H1 (cell line): Measurements from ENCODE around the gene HOXB8. TPM values are rescaled to one million over a fixed set of nuclear protein-coding genes. Genes with fewer than 3 reads are reported as not detected.

Experiments used
- CTCF ChIA-PET: fragments of 300-600 bp; sonication (Branson Sonifier 250); formaldehyde crosslinking; loops from one replicate; lab custom pipeline; 2021; ENCODE audit not compliant: partially characterized antibody; lab: Charles Lee
- POLR2A ChIA-PET: fragments of 300-600 bp; sonication (Branson Sonifier 250); formaldehyde crosslinking; loops from one replicate; lab custom pipeline; 2021; ENCODE audit warnings: inconsistent platforms; ENCODE audit not compliant: partially characterized antibody; lab: Charles Lee
- DNase-seq, 2 experiments: peaks; one replicate each; pipeline versions ENCODE4 v3.0.0 to v3.0.0-alpha.2; 2010 to 2022; ENCODE audit warnings: low spot score in 2 of 2, low read depth in 1 of 2, mixed read lengths in 1 of 2
- FAIRE-seq: peaks from 2 replicates; lab custom pipeline; 2011; peaks lifted over from hg19 to GRCh38; lab: Jason Lieb, UNC
- H2AFZ ChIP-seq: 2 replicates; pipeline ENCODE4 v1.8.1; 2012; ENCODE audit warnings: low read length, inconsistent platforms
- H2AK5ac ChIP-seq: 2 replicates; pipeline ENCODE4 v1.6.1; 2013; ENCODE audit warnings: low read depth, low read length
- H2BK120ac ChIP-seq: replicated peaks from 2 replicates; pipeline ENCODE3; 2013; ENCODE audit warnings: low read depth, low read length, inconsistent platforms
- H2BK12ac ChIP-seq: 2 replicates; pipeline ENCODE4 v1.6.1; 2013; ENCODE audit warnings: low read depth, low read length
- H2BK15ac ChIP-seq: 2 replicates; pipeline ENCODE4 v1.6.1; 2013; ENCODE audit warnings: low read length
- H2BK20ac ChIP-seq: 2 replicates; pipeline ENCODE4 v1.6.1; 2013; ENCODE audit warnings: low read length
- H2BK5ac ChIP-seq: 2 replicates; pipeline ENCODE4 v1.6.1; 2013; ENCODE audit warnings: low read depth, low read length
- H3K14ac ChIP-seq: 2 replicates; pipeline ENCODE4 v1.6.1; 2013; ENCODE audit warnings: inconsistent platforms; ENCODE audit not compliant: insufficient read length
- H3K18ac ChIP-seq: 2 replicates; pipeline ENCODE4 v1.6.1; 2013; ENCODE audit warnings: low read length; ENCODE audit errors: extremely low read depth
- H3K23ac ChIP-seq: 2 replicates; pipeline ENCODE4 v1.6.1; 2013; ENCODE audit warnings: inconsistent platforms; ENCODE audit not compliant: insufficient read length
- H3K23me2 ChIP-seq: 2 replicates; pipeline ENCODE4 v1.6.1; 2013; ENCODE audit warnings: low read depth, low read length
- H3K27ac ChIP-seq: 2 replicates; pipeline ENCODE4 v1.6.1; 2011; ENCODE audit warnings: low read depth, low read length, inconsistent platforms
- H3K27me3 ChIP-seq, 4 experiments: replicated peaks in 1 of 4; 1 replicate in 1 of 4; 2 replicates in 3 of 4; pipeline versions ENCODE4 v1.6.1 to v1.8.1; 2011 to 2013; ENCODE audit warnings: low read length in 3 of 4, mild to moderate bottlenecking in 3 of 4, inconsistent platforms in 2 of 4, mixed read lengths in 2 of 4, moderate library complexity in 1 of 4; ENCODE audit not compliant: control insufficient read depth in 3 of 4, insufficient read depth in 3 of 4; ENCODE audit errors: extremely low read depth in 1 of 4
- H3K36me3 ChIP-seq, 4 experiments: 2 replicates each; pipeline versions ENCODE4 v1.6.1 to v1.8.1; 2011 to 2013; ENCODE audit warnings: mild to moderate bottlenecking in 4 of 4, low read length in 3 of 4, moderate library complexity in 2 of 4, control low read depth in 1 of 4, inconsistent platforms in 1 of 4; ENCODE audit not compliant: insufficient read depth in 4 of 4, control insufficient read depth in 2 of 4
- H3K4ac ChIP-seq: replicated peaks from 2 replicates; pipeline ENCODE3; 2013; ENCODE audit warnings: low read length, low read depth, mixed read lengths, inconsistent platforms; ENCODE audit not compliant: insufficient read length
- H3K4me1 ChIP-seq, 4 experiments: replicated peaks in 1 of 4; 1 replicate in 1 of 4; 2 replicates in 3 of 4; pipeline versions ENCODE4 v1.6.1 to v1.8.1; 2011 to 2013; ENCODE audit warnings: low read length in 3 of 4, inconsistent platforms in 2 of 4, mixed read lengths in 1 of 4; ENCODE audit not compliant: insufficient read depth in 4 of 4, control insufficient read depth in 3 of 4
- H3K4me2 ChIP-seq, 2 experiments: 2 replicates each; pipeline versions ENCODE4 v1.6.1 to v1.8.1; 2011 to 2013; ENCODE audit warnings: low read depth in 2 of 2, low read length in 2 of 2, control low read depth in 1 of 2, inconsistent platforms in 1 of 2, mild to moderate bottlenecking in 1 of 2; ENCODE audit not compliant: insufficient read depth in 1 of 2
- H3K4me3 ChIP-seq, 4 experiments: fragments of 200-600, 300-600 bp in 1 of 4; sonication (generic), shearing (Covaris generic), sonication (Bioruptor Twin) in 1 of 4; 2 replicates each; pipeline versions ENCODE4 v1.5.1 to v1.8.1; 2011 to 2016; ENCODE audit warnings: low read length in 4 of 4, low read depth in 3 of 4, control low read depth in 2 of 4, inconsistent platforms in 2 of 4, mild to moderate bottlenecking in 2 of 4, mixed read lengths in 1 of 4, moderate library complexity in 1 of 4; ENCODE audit not compliant: insufficient read depth in 2 of 4; ENCODE audit errors: extremely low read depth in 1 of 4
- H3K56ac ChIP-seq: replicated peaks from 2 replicates; pipeline ENCODE3; 2013; ENCODE audit warnings: low read depth, mild to moderate bottlenecking, mixed read lengths, low read length, inconsistent platforms; ENCODE audit not compliant: insufficient read length
- H3K79me1 ChIP-seq: 2 replicates; pipeline ENCODE4 v1.6.1; 2013; ENCODE audit warnings: low read depth, low read length, control low read depth
- H3K79me2 ChIP-seq, 2 experiments: 2 replicates each; pipeline versions ENCODE4 v1.6.1 to v1.8.1; 2012 to 2013; ENCODE audit warnings: low read length in 2 of 2, mild to moderate bottlenecking in 2 of 2, inconsistent platforms in 1 of 2; ENCODE audit not compliant: insufficient read depth in 2 of 2, control insufficient read depth in 1 of 2
- H3K9ac ChIP-seq, 4 experiments: replicated peaks in 1 of 4; 1 replicate in 1 of 4; 2 replicates in 3 of 4; pipeline versions ENCODE4 v1.6.1 to v1.8.1; 2011 to 2013; ENCODE audit warnings: low read depth in 3 of 4, low read length in 3 of 4, control low read depth in 2 of 4, mild to moderate bottlenecking in 2 of 4, moderate library complexity in 2 of 4, inconsistent platforms in 1 of 4; ENCODE audit errors: extremely low read depth in 1 of 4
- H3K9me3 ChIP-seq, 2 experiments: 2 replicates each; pipeline versions ENCODE4 v1.6.1 to v1.8.1; 2012 to 2013; ENCODE audit warnings: mild to moderate bottlenecking in 2 of 2, moderate library complexity in 2 of 2, control low read depth in 1 of 2, inconsistent platforms in 1 of 2, low read depth in 1 of 2, low read length in 1 of 2, mixed read lengths in 1 of 2; ENCODE audit not compliant: insufficient read depth in 2 of 2
- H4K20me1 ChIP-seq, 2 experiments: replicated peaks in 1 of 2; 2 replicates each; pipeline versions ENCODE3 to v1.8.1; 2011 to 2013; ENCODE audit warnings: inconsistent platforms in 2 of 2, low read length in 2 of 2, mild to moderate bottlenecking in 1 of 2; ENCODE audit not compliant: insufficient read depth in 2 of 2, control insufficient read depth in 1 of 2
- H4K5ac ChIP-seq: 2 replicates; pipeline ENCODE4 v1.6.1; 2013; ENCODE audit warnings: low read length, low read depth, mixed read lengths, inconsistent platforms; ENCODE audit not compliant: insufficient read length
- H4K8ac ChIP-seq: 2 replicates; pipeline ENCODE4 v1.8.0; 2013; ENCODE audit warnings: mild to moderate bottlenecking, moderate library complexity, low read length, inconsistent platforms; ENCODE audit not compliant: insufficient read depth; ENCODE audit errors: extremely low read depth
- H4K91ac ChIP-seq: replicated peaks from 2 replicates; pipeline ENCODE3; 2013; ENCODE audit warnings: low read length, mixed read lengths, inconsistent platforms; ENCODE audit not compliant: insufficient read length
- ATF3 ChIP-seq: IDR thresholded peaks from 2 replicates; pipeline ENCODE4 v1.6.1; 2011; ENCODE audit warnings: low read depth, mild to moderate bottlenecking, low read length; ENCODE audit not compliant: insufficient read depth
- CBX8 ChIP-seq: fragments of 300-800, 300-1000 bp; sonication (generic); IDR thresholded peaks from 2 replicates; pipeline ENCODE4 v1.7.1; 2016; ENCODE audit warnings: low read depth, low read length, borderline replicate concordance
- EZH2 ChIP-seq: fragments of 200-600 bp; sonication (generic); IDR thresholded peaks from 2 replicates; pipeline ENCODE4 v1.7.1; 2012; ENCODE audit warnings: low read depth, mild to moderate bottlenecking, moderate library complexity, low read length, inconsistent platforms; ENCODE audit not compliant: severe bottlenecking
- SUZ12 ChIP-seq: fragments of 200-600 bp; sonication (generic); IDR thresholded peaks from 2 replicates; pipeline ENCODE4 v1.6.1; 2012; ENCODE audit warnings: mild to moderate bottlenecking, inconsistent platforms, low read length, moderate library complexity, mixed read lengths
- WGBS, 2 experiments: shearing (Covaris generic) in 1 of 2; methylation state at CpG; one replicate each; pipeline versions ENCODE4 v1.1.6 to v1.1.7; 2013 to 2015; ENCODE audit warnings: low lambda C conversion rate in 2 of 2, mixed read lengths in 2 of 2, inconsistent platforms in 1 of 2, low coverage in 1 of 2, missing lambda C conversion rate in 1 of 2; ENCODE audit not compliant: insufficient replicate concordance in 2 of 2, insufficient coverage in 1 of 2, insufficient read length in 1 of 2; ENCODE audit errors: extremely low coverage in 1 of 2, missing lambda C conversion rate in 1 of 2; 5-methylcytosine and 5-hydroxymethylcytosine counted together
- polyA plus RNA-seq, 7 experiments: library from polyadenylated mRNA; depleted of rRNA in 3 of 7; stranded (reverse) in 5 of 7; unstranded in 2 of 7; fragments of >200 nt in 5 of 7; fragments of 200-250 nt in 2 of 7; gene quantifications; 1 replicate in 5 of 7; 2 replicates in 1 of 7; 4 replicates in 1 of 7; pipeline versions ENCODE4 v1.2.1 to v1.2.3, GENCODE V29; 2011 to 2013; ENCODE audit warnings: missing spikeins in 2 of 7, mixed read lengths in 2 of 7
- total RNA-seq: library from RNA; stranded (reverse); fragmentation: NEBNext Ultra II Directional; extraction: Animal tissue kit (Norgen Biotek cat#: 25700); gene quantifications from 2 replicates; pipeline ENCODE4 v1.2.1, GENCODE V29; 2021

Gene HOXB8
- total and polyA plus RNA-seq, 2 of the 8 experiments (the other 6 are each of a cell fraction or from before 2014, with no cell fraction given) = not detected

DNA sequence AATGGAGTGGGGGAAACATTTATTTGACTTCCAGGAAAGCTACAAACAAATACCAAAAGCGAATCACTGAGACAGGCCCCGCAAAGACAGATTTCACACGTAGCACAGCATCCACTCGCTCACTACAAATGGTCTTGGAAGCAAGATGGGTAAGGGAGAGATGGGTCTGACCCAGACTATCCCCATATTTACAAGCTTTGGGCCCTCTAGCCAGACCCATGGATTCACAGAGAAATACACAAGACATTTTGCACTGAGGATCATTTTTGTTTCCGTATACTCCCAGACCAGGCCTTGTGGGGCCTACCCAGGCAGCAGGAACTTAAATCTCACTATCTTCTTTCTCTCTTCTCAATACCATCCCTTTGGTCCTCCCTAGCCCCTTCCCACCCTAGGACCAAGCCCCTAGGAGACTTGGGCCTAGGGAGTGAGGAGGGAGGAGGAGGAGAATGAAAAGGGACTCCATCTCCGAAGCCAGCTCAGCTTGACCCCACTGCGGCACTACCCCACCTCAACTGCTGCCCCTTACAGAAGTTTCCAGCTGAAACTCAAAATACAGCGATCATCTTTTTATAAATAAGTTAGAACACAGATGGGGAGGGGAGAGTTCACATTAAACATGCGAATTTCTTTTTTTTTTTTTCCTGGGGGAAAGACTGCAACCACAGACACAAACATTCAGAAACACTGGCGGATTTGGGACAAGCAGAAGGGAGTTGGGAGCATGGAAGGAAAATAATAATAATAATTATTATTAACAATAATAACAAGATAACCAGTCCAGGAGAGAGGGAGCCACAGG, 23.6 kb downstream of the HOXB8 start:
- Histone ChIP-seq H2BK5ac (no peak overlapping the region), H4K5ac (no peak overlapping the region), H3K79me1 (no peaks in the 10 kb centered on the region), H3K4me3 (no peak overlapping the region), H2BK15ac (no peak overlapping the region), H3K9me3 (no peaks in the 10 kb centered on the region; a peak in 1 of 4 replicates), H2BK120ac (no peak overlapping the region), H4K91ac (no peak overlapping the region), H3K18ac (no peak overlapping the region), H3K23me2 (no peaks in the 10 kb centered on the region; the same call in 1 of the 2 replicates), H3K4ac (no peak overlapping the region), H3K27me3 (peaks cover 95 to 100% (median 99%) of the 10 kb centered on the region in 4 experiments), H3K9ac (no peak overlapping the region), H2BK12ac (peak overlapping the region; percentile 80; the same call in 1 of the 2 replicates), H3K56ac (no peak overlapping the region), H3K36me3 (peaks cover 0 to 3% (median 0%) of the 10 kb centered on the region in 4 experiments; a peak in 1 of 8 replicates), H3K4me2 (no peak overlapping the region), H2BK20ac (no peak overlapping the region), H3K14ac (no peak overlapping the region), H2AFZ (no peak overlapping the region), H4K8ac (no peak overlapping the region), H4K20me1 (peaks cover 28 to 39% of the 10 kb centered on the region in 2 experiments), H2AK5ac (no peak overlapping the region), H3K79me2 (no peaks in the 10 kb centered on the region), H3K27ac (no peak overlapping the region), H3K23ac (no peak overlapping the region), H3K4me1 (peaks cover 0 to 10% (median 3%) of the 10 kb centered on the region in 4 experiments; a peak in 5 of 7 replicates)
- peak; percentile 68; the same call in 1 of the 2 replicates for TF ChIP-seq SUZ12
- TF ChIP-seq ATF3 = no peak
- TF ChIP-seq EZH2 = peak; percentile 29
- TF ChIP-seq CBX8 = peak; percentile 18; the same call in 1 of the 2 replicates
- no peak for DNase-seq
- no peak for FAIRE-seq
- 40% methylated on average over 10 of the region's 10 CpGs; no CpG with 5 or more reads in 1 of the 2 experiments for WGBS, 2 experiments
- POLR2A ChIA-PET = interaction anchor here (0.6 kb wide), 1 partner anchor 213 kb away, joined by 3 read pairs; no protein-coding TSS in a partner anchor
- CTCF ChIA-PET = interaction anchor here (0.7 to 7.0 kb wide), 15 partner anchors 22 to 702 kb away, joined by 3 to 53 read pairs (median 5); no protein-coding TSS in a partner anchor
